Measurements from ENCODE around the gene ROR1. TPM values are rescaled to one million over a fixed set of nuclear protein-coding genes. Genes with fewer than 3 reads are reported as not detected.

ROR1 gene
- total and polyA plus RNA-seq, 2 of the 4 experiments (the other 2 are of a cell fraction), result 4.4 to 10.0 TPM

GRCh38 chr1:63921802-63922201 is 148.0 kb downstream of the ROR1 start:
- no peaks in the 10 kb centered on the region for H3K36me3 ChIP-seq (ENCODE audit: control insufficient read depth, insufficient read depth, low read length)
- peak overlapping the region; percentile 26; the same call in 1 of the 2 replicates for H3K4ac ChIP-seq (ENCODE audit: low read depth, low read length)
- TF ChIP-seq USF2 (IDR thresholded peaks at IDR 0.05; ENCODE audit: low read depth, low read length) (no peak), MAZ (IDR thresholded peaks at IDR 0.05; ENCODE audit: borderline replicate concordance, low read depth, low read length) (no peak), MXI1 (IDR thresholded peaks at IDR 0.05; ENCODE audit: borderline replicate concordance, low read depth, low read length) (no peak), POLR2A (IDR thresholded peaks at IDR 0.05; ENCODE audit: low read depth, low read length) (no peak), SMC3 (IDR thresholded peaks at IDR 0.05; ENCODE audit: low read depth, low read length) (no peak), CHD1 (IDR thresholded peaks at IDR 0.05; ENCODE audit: low read depth, low read length) (no peak), FOS (IDR thresholded peaks at IDR 0.05; ENCODE audit: low read depth, low read length) (no peak)
- H4K8ac ChIP-seq (ENCODE audit: low read depth in 2 of 2, low read length in 2 of 2), result no peak overlapping the region
- no peak overlapping the region for H3K4me3 ChIP-seq (ENCODE audit: insufficient read depth, low read depth, low read length)
- no peak overlapping the region for H2BK5ac ChIP-seq (ENCODE audit: low read depth, low read length, poor library complexity, severe bottlenecking)
- peaks cover 8% of the 10 kb centered on the region for H3K9me1 ChIP-seq (ENCODE audit: insufficient read depth, low read length)
- no peak overlapping the region for H2BK120ac ChIP-seq (ENCODE audit: low read depth, low read length)
- no peak overlapping the region for H2AK9ac ChIP-seq (replicated peaks; ENCODE audit: low read depth, low read length, poor library complexity)
- no peak overlapping the region for H3K9ac ChIP-seq (ENCODE audit: low read depth, low read length)
- H3K18ac ChIP-seq (ENCODE audit: low read depth, low read length), result peak overlapping the region; percentile 51; the same call in 1 of the 2 replicates
- H2AK5ac ChIP-seq (ENCODE audit: low read depth, low read length), result peak overlapping the region; percentile 19; the same call in 1 of the 2 replicates
- H3K56ac ChIP-seq (ENCODE audit: extremely low read depth, insufficient read depth, low read length), result no peak overlapping the region
- no peak for DNase-seq
- H4K91ac ChIP-seq (ENCODE audit: insufficient read depth, low read depth, low read length), result peak overlapping the region; percentile 36; the same call in 1 of the 2 replicates
- ChIA-PET CTCF (interaction anchor here (0.6 to 2.0 kb wide), 4 partner anchors 41 to 230 kb away, joined by 3 to 5 read pairs (median 4); no protein-coding TSS in a partner anchor), POLR2A (ENCODE audit: unreplicated experiment) (no interaction called here)
- no peaks in the 10 kb centered on the region for H3K79me1 ChIP-seq (ENCODE audit: low read depth in 1 of 2, low read length in 2 of 2)
- H3K27ac ChIP-seq (ENCODE audit: insufficient read depth, low read length), result no peak overlapping the region
- no peaks in the 10 kb centered on the region for H3K9me3 ChIP-seq (ENCODE audit: control insufficient read depth, insufficient read depth, low read length)
- no peak overlapping the region for H2AFZ ChIP-seq (replicated peaks; ENCODE audit: low read length, poor library complexity)
- BruUV-seq (replicated peaks), result no TSS peak
- H2BK15ac ChIP-seq (ENCODE audit: low read depth, low read length), result 0 out of 3 replicates have a peak overlapping the region, but pooled peaks have one; percentile 8
- H3K27me3 ChIP-seq (ENCODE audit: control insufficient read depth, insufficient read depth, low read length), result peaks cover 2% of the 10 kb centered on the region
- no peak overlapping the region for H2BK20ac ChIP-seq (ENCODE audit: low read depth, low read length)
- H4K5ac ChIP-seq (ENCODE audit: low read depth, low read length), result no peak overlapping the region
- dilution Hi-C loops (cut with HindIII; ENCODE audit: low sequenced_read_pairs, unreplicated experiment) (no loop called here), in situ Hi-C loops (cut with MboI; ENCODE audit: low sequenced_read_pairs) (loop anchor here (5.0 kb wide), 1 partner anchor 320 kb away; no protein-coding TSS in a partner anchor), intact Hi-C loops (cut with micrococcal nuclease) (loop anchor here (2.0 to 5.0 kb wide), 4 partner anchors 117 to 321 kb away; partner anchors contain the start of gene ROR1)
- H3K23ac ChIP-seq (ENCODE audit: low read depth, low read length), result no peak overlapping the region
- no peak for ATAC-seq (ENCODE audit: low read depth)
- H3K14ac ChIP-seq (replicated peaks; ENCODE audit: low read depth, low read length), result no peak overlapping the region
- no peak overlapping the region for H3K4me2 ChIP-seq (ENCODE audit: low read depth, low read length)
- H3K4me1 ChIP-seq (ENCODE audit: control insufficient read depth, insufficient read depth, low read length), result peaks cover 9% of the 10 kb centered on the region
- peaks cover 4% of the 10 kb centered on the region; the same call in 1 of the 2 replicates for H4K20me1 ChIP-seq (ENCODE audit: insufficient read depth, low read length)
